Subcutaneous abdominal adipose tissue (tissue), 5 donors: ENCODE results near the gene TFPI.

Experiments
- H3K27ac ChIP-seq: one replicate; pipeline ENCODE4 v1.7.0; 2013; ENCODE audit warnings: low read depth, mild to moderate bottlenecking, inconsistent platforms, low read length, moderate library complexity
- H3K27me3 ChIP-seq, 5 donors: one replicate each; pipeline ENCODE4 v1.7.0; 2013; ENCODE audit warnings: low read length in 5 of 5, inconsistent platforms in 1 of 5; ENCODE audit not compliant: control insufficient read depth in 5 of 5, insufficient read depth in 4 of 5
- H3K36me3 ChIP-seq, 5 donors: one replicate each; pipeline ENCODE4 v1.7.0; 2013; ENCODE audit warnings: low read length in 5 of 5; ENCODE audit not compliant: control insufficient read depth in 5 of 5, insufficient read depth in 5 of 5
- H3K4me1 ChIP-seq, 5 donors: one replicate each; pipeline ENCODE4 v1.7.0; 2013; ENCODE audit warnings: low read length in 5 of 5, mild to moderate bottlenecking in 3 of 5, moderate library complexity in 1 of 5; ENCODE audit not compliant: control insufficient read depth in 5 of 5, insufficient read depth in 5 of 5
- H3K4me3 ChIP-seq, 5 donors: one replicate each; pipeline ENCODE4 v1.7.0; 2013; ENCODE audit warnings: low read length in 5 of 5, low read depth in 1 of 5
- H3K9ac ChIP-seq, 5 donors: one replicate each; pipeline ENCODE4 v1.7.0; 2013; ENCODE audit warnings: low read length in 5 of 5, mild to moderate bottlenecking in 4 of 5, moderate library complexity in 3 of 5
- H3K9me3 ChIP-seq, 5 donors: one replicate each; pipeline ENCODE4 v1.7.0; 2013; ENCODE audit warnings: low read length in 5 of 5; ENCODE audit not compliant: control insufficient read depth in 5 of 5
- donor health status: healthy.
- donor health status: healthy.
- donor health status: healthy.
- donor health status: healthy.
- donor health status: healthy.

Gene TFPI

DNA sequence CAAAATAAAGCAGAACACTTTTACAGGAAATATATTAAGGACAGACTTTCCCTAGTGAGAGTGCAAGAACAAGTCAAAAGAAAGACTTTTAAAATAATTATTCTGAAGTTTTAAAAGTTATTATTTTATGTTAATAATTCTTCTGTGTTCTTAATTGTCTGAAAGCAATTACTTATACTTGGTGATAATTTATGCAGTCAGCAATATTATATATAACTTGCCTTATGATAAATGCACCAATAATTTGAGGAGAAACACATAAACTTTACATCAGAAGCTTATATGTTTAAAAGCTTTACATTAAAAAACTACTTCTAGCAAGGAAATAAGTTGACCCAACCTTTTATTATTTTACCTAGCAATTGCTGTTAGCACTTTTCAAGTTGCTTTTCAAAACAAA is 102.7 kb downstream of the TFPI start:
- H3K9me3 ChIP-seq = no peaks in the 10 kb centered on the region
- no peak overlapping the region for H3K27ac ChIP-seq
- no peaks in the 10 kb centered on the region for H3K36me3 ChIP-seq
- H3K9ac ChIP-seq = no peak overlapping the region
- H3K27me3 ChIP-seq = no peaks in the 10 kb centered on the region
- H3K4me1 ChIP-seq = peaks cover 0 to 6% (median 0%) of the 10 kb centered on the region in 5 donors
- no peak overlapping the region for H3K4me3 ChIP-seq

DNA sequence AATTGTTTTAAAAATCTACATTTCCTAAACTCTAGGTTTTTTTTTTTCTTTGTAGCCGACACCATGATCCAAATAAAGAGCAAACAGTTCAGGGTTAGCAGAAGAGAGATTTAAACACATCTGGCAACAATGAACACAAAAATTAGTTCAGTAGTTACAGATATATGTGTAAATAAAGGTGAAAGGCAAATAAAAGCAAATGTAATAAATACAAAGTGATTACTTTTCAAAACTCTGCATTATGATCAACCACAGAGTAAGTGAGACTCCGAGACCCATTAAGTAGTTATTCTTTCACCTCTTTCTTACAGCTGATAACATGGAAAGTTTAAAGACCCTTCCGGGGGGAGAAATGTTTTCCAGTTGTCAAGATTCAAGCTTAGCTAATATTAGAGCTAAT is 106.9 kb downstream of the TFPI start:
- H3K4me1 ChIP-seq = peaks cover 0 to 9% (median 6%) of the 10 kb centered on the region in 5 donors
- H3K9me3 ChIP-seq = no peaks in the 10 kb centered on the region
- H3K36me3 ChIP-seq = no peaks in the 10 kb centered on the region
- peak overlapping the region; percentile 44 to 82 (median 66) for H3K9ac ChIP-seq
- H3K4me3 ChIP-seq = peak overlapping the region; percentile 64 to 83 (median 69)
- no peaks in the 10 kb centered on the region for H3K27me3 ChIP-seq
- H3K27ac ChIP-seq = peak overlapping the region; percentile 60

DNA sequence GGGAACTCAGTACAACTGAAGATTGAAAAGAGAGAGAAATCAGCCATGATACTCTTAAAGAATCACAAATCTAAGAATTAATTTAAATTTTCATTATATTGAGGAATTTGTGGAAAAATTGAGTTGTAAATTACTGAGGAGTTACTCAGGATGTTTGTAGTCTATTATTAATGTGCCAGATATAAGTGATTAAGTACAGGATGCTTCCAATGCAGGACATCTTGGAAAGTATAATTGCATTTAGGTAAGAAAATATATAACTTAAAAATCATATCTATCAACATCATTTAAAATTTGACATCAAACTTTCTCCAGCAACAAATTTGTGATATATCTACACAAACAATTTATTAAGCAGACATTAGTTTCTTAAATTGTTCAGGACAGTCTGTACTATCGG is 107.5 kb downstream of the TFPI start:
- peaks cover 0 to under 1% (median 0%) of the 10 kb centered on the region in 5 donors for H3K36me3 ChIP-seq
- peaks cover 0 to 9% (median 6%) of the 10 kb centered on the region in 5 donors for H3K4me1 ChIP-seq
- peak overlapping the region; percentile 64 to 83 (median 69) for H3K4me3 ChIP-seq
- no peaks in the 10 kb centered on the region for H3K27me3 ChIP-seq
- H3K27ac ChIP-seq = peak overlapping the region; percentile 60
- H3K9ac ChIP-seq = peak overlapping the region in 4 of 5 donors; percentile 3 to 82 (median 69)
- H3K9me3 ChIP-seq = no peaks in the 10 kb centered on the region

DNA sequence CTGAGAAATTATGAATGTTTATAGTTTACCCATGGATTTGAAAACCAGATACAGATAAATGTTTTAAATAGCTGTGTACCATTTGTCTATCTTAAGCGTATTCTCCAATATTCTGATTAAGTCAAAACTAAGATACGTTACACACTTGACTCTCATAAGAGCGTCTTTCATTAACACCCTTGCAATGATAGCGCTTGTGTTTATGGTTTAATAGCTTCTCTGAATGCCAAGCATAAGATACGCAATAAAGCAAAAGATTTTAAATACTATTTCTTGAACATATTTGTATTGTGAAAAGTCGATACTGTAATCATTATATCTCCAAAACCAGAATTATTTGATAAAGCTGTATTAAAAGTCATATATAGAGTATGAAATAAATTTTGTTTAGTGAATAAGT is 109.2 kb downstream of the TFPI start:
- no peak overlapping the region for H3K27ac ChIP-seq
- H3K27me3 ChIP-seq = no peaks in the 10 kb centered on the region
- H3K4me1 ChIP-seq = peaks cover 0 to 9% (median 6%) of the 10 kb centered on the region in 5 donors
- H3K9me3 ChIP-seq = no peaks in the 10 kb centered on the region
- no peak overlapping the region for H3K9ac ChIP-seq
- peaks cover 0 to 4% (median 0%) of the 10 kb centered on the region in 5 donors for H3K36me3 ChIP-seq
- H3K4me3 ChIP-seq = peak overlapping the region in 1 of 5 donors; percentile 67

DNA sequence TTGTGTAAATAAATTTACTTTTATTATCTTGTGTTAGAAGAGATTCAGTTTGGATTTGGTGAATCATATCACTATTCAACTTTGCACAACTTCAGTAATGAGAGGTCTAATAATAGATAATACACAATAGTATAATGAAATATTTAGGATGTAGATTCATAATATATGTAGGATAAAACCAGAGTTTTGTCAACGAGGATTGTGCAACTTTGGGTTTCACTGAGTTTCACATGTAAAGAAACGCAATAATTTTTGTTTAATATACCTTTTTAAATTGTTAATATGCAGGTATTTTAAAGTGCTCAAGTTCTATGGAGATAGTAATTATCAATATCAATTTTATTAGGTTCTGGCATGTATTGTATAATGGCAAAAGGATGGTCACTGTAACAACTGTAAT is 111.5 kb downstream of the TFPI start:
- Histone ChIP-seq H3K9ac (no peak overlapping the region), H3K4me1 (peaks cover 0 to 23% (median 13%) of the 10 kb centered on the region in 5 donors), H3K27me3 (no peaks in the 10 kb centered on the region), H3K9me3 (no peaks in the 10 kb centered on the region), H3K27ac (no peak overlapping the region), H3K4me3 (no peak overlapping the region), H3K36me3 (peaks cover 0 to 4% (median 0%) of the 10 kb centered on the region in 5 donors)

DNA sequence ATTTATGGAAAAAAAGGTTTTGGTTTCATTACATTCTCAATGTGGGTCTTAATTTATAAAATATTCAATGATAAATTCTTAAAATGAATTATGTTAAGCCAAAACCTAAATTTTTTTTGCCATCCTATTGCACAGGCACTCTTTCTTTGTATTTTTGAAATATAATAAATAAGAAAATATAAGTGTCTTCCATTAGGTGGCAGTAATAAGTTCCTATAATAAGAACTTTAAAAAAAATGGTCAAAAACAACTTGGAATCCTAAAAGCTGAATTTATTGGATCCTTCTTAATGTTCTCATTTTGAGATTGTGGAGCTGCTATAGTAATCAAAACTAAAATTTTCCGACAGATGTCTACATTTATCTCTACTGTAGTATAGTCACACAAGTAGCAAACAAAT is 111.9 kb downstream of the TFPI start:
- H3K4me3 ChIP-seq = no peak overlapping the region
- peaks cover 0 to 4% (median 0%) of the 10 kb centered on the region in 5 donors for H3K36me3 ChIP-seq
- no peak overlapping the region for H3K27ac ChIP-seq
- H3K9ac ChIP-seq = no peak overlapping the region
- H3K9me3 ChIP-seq = no peaks in the 10 kb centered on the region
- no peaks in the 10 kb centered on the region for H3K27me3 ChIP-seq
- peaks cover 0 to 23% (median 13%) of the 10 kb centered on the region in 5 donors for H3K4me1 ChIP-seq

DNA sequence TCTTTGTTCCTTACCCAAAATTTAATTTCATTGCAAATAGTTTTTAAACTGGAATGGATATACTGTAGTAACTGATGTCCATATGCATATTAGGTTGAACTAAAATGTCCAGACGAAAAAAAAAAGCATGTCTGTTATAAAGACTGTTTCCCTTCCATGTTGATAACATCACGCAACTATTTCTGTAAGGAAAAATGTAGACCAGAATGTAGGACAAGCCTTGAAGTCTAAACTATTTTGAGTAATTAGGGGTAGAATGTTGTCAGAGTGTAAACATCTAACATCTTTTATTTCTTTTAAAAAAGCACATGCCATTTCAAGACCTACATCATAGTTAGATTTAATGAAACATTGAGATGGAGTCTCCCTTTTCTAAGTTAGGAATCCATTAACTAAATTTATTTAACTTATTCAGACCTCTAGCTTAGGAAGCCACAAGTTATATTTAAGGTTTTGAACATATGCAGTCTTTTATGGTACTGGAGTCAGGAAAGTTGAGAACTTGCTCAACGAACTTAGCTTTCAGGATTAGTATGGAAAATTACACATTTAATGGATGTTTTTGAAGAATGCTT is 114.0 kb downstream of the TFPI start:
- no peaks in the 10 kb centered on the region for H3K9me3 ChIP-seq
- H3K27me3 ChIP-seq = no peaks in the 10 kb centered on the region
- peaks cover 0 to 21% (median 11%) of the 10 kb centered on the region in 5 donors for H3K4me1 ChIP-seq
- no peak overlapping the region for H3K4me3 ChIP-seq
- no peak overlapping the region for H3K27ac ChIP-seq
- peaks cover 0 to 4% (median 0%) of the 10 kb centered on the region in 5 donors for H3K36me3 ChIP-seq
- H3K9ac ChIP-seq = no peak overlapping the region

DNA sequence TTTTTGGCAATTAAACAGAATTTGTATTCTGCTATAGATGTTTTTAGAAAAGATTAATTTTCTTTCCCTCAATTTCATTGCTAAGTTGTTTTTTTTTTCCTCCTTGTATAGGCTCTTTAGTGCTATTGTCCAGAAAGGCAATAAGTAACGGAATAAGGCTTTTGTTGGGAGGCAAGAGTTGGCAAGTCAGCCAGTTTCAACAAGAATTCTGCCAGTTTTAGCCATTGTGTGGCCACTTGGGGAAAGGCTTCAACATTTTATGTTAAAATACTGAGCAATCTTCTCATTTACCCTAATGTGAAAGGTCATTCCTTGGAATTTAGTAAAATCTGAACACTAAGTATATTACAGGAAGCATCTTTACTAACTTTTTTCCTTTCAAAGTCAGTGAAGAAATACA is 115.8 kb downstream of the TFPI start:
- peaks cover 0 to 20% (median 11%) of the 10 kb centered on the region in 5 donors for H3K4me1 ChIP-seq
- no peak overlapping the region for H3K4me3 ChIP-seq
- peak overlapping the region in 1 of 5 donors; percentile 46 for H3K9ac ChIP-seq
- H3K27ac ChIP-seq = peak overlapping the region; percentile 2
- H3K36me3 ChIP-seq = peaks cover 0 to 4% (median 0%) of the 10 kb centered on the region in 5 donors
- H3K27me3 ChIP-seq = no peaks in the 10 kb centered on the region
- H3K9me3 ChIP-seq = no peaks in the 10 kb centered on the region

DNA sequence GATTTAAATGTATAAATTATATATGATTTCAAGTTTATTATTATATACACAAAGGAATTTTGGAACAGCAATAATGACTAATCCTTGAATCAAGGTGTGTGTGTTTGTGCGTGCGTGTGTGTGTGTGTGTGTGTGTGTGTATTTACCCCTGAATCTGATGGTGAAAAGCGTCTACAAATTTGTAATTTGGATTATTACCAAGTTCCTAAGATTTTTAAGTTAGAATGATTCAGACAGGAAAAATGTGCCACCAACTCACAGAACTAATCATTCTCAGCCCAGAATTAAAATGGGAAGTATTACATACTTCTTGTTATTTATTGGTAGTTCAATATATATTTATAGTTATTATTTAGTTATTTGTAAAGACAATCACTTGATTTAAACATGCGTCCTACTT is 118.5 kb downstream of the TFPI start:
- Histone ChIP-seq H3K27me3 (no peaks in the 10 kb centered on the region), H3K9me3 (no peaks in the 10 kb centered on the region), H3K4me3 (no peak overlapping the region), H3K9ac (no peak overlapping the region), H3K27ac (no peak overlapping the region), H3K36me3 (no peaks in the 10 kb centered on the region), H3K4me1 (peaks cover 0 to 32% (median 12%) of the 10 kb centered on the region in 5 donors)

DNA sequence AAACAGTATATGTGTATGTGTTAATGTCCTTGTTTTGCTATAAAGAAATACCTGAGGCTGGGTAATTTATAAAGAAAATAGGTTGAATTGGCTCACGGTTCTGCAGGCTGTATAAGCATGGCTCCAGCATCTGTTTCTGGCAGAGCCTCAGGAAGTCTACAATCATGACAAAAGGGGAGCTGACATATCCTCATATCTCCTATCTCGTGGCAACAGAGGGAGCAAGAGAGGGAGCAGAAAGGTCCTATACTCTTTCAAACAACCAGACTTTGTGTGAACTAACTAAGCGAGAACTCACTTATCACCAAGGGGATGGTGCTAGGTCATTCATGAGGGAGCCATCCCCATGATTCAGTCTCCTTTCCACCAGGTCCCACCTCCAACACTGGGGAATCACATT is 119.2 kb downstream of the TFPI start:
- Histone ChIP-seq H3K27me3 (no peaks in the 10 kb centered on the region), H3K36me3 (no peaks in the 10 kb centered on the region), H3K4me1 (peaks cover 0 to 32% (median 18%) of the 10 kb centered on the region in 5 donors), H3K9ac (no peak overlapping the region), H3K4me3 (no peak overlapping the region), H3K9me3 (no peaks in the 10 kb centered on the region), H3K27ac (peak overlapping the region; percentile 26)
